DND-41 (cell line): ENCODE data around the gene BBS5.

ENCODE experiments used
- ATAC-seq: fragments of 200-7000 bp; cut with Tn5 transposase; 3 replicates; pipeline ENCODE4 v1.9.1; 2021; ENCODE audit warnings: low read depth; ENCODE audit not compliant: insufficient read depth
- DNase-seq: peaks from one replicate; pipeline ENCODE4 v3.0.0-alpha.2; 2020
- H2AFZ ChIP-seq: 2 replicates; pipeline ENCODE4 v1.6.0; 2012; ENCODE audit warnings: low read depth, low read length
- H3K27ac ChIP-seq: 2 replicates; pipeline ENCODE4 v1.5.1; 2012; ENCODE audit warnings: low read length, inconsistent platforms
- H3K27me3 ChIP-seq: fragments of 200-600 bp; sonication (generic); 2 replicates; pipeline ENCODE4 v1.6.0; 2012; ENCODE audit warnings: low read length, mild to moderate bottlenecking, inconsistent platforms; ENCODE audit not compliant: insufficient read depth, poor library complexity
- H3K36me3 ChIP-seq: 2 replicates; pipeline ENCODE4 v1.5.1; 2012; ENCODE audit warnings: low read length, inconsistent platforms; ENCODE audit not compliant: insufficient read depth
- H3K4me1 ChIP-seq: 2 replicates; pipeline ENCODE4 v1.5.1; 2012; ENCODE audit warnings: mild to moderate bottlenecking, low read length; ENCODE audit not compliant: insufficient read depth
- H3K4me2 ChIP-seq: 2 replicates; pipeline ENCODE4 v1.6.0; 2012; ENCODE audit warnings: mild to moderate bottlenecking, moderate library complexity, low read length, inconsistent platforms; ENCODE audit not compliant: insufficient read depth
- H3K4me3 ChIP-seq, 2 experiments: fragments of 200-600 bp in 1 of 2; shearing (Covaris generic) in 1 of 2; 2 replicates each; pipeline ENCODE4 v1.5.1; 2012 to 2016; ENCODE audit warnings: inconsistent platforms in 2 of 2, low read length in 2 of 2, mild to moderate bottlenecking in 2 of 2, low read depth in 1 of 2, moderate library complexity in 1 of 2
- H3K79me2 ChIP-seq: 2 replicates; pipeline ENCODE4 v1.6.0; 2012; ENCODE audit warnings: low read length, inconsistent platforms; ENCODE audit not compliant: insufficient read depth
- H3K9ac ChIP-seq: 2 replicates; pipeline ENCODE4 v1.6.0; 2012; ENCODE audit warnings: low read depth, mild to moderate bottlenecking, inconsistent platforms, low read length, moderate library complexity
- H3K9me3 ChIP-seq: 2 replicates; pipeline ENCODE4 v1.5.1; 2012; ENCODE audit warnings: low read length, moderate library complexity, mild to moderate bottlenecking, inconsistent platforms; ENCODE audit not compliant: insufficient read depth, severe bottlenecking
- H4K20me1 ChIP-seq: 2 replicates; pipeline ENCODE4 v1.6.0; 2012; ENCODE audit warnings: low read length; ENCODE audit not compliant: insufficient read depth
- CTCF ChIP-seq: IDR thresholded peaks from 2 replicates; pipeline ENCODE4 v1.5.1; 2012; ENCODE audit warnings: borderline replicate concordance, low read length, moderate library complexity, mild to moderate bottlenecking; ENCODE audit not compliant: poor library complexity, severe bottlenecking; ENCODE audit errors: extremely low read depth
- EZH2 ChIP-seq: IDR thresholded peaks from 3 replicates; pipeline ENCODE4 v1.6.1; 2012; ENCODE audit warnings: borderline replicate concordance, low read depth, mild to moderate bottlenecking, moderate library complexity, low read length, inconsistent platforms; ENCODE audit not compliant: severe bottlenecking

The BBS5 gene

DNA sequence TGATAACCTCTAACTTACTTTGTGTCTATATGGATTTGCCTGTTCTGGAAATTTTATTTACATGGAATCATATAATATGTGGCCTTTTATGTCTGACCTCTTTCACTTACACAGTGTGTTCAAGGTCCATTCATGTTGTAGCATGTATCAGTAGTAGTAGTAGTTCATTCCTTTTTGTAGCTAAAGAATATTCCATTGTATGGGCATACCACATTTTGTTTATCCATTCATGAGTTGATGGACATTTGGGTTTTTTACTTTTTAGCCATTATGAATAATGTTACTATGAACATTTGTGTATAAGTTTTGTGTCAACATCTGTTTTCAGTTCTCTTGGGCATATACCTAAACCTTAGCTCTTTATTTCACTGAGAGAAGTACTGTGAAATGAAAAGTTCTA, 11.5 kb downstream of the BBS5 start:
- Histone ChIP-seq H3K4me2 (no peak overlapping the region), H4K20me1 (no peaks in the 10 kb centered on the region), H3K27ac (no peak overlapping the region), H3K36me3 (no peaks in the 10 kb centered on the region), H2AFZ (no peak overlapping the region), H3K27me3 (no peaks in the 10 kb centered on the region), H3K4me3 (no peak overlapping the region), H3K79me2 (no peaks in the 10 kb centered on the region), H3K9me3 (no peaks in the 10 kb centered on the region), H3K9ac (no peak overlapping the region), H3K4me1 (no peaks in the 10 kb centered on the region)
- no peak for DNase-seq
- TF ChIP-seq CTCF (no peak), EZH2 (no peak)
- no peak for ATAC-seq

DNA sequence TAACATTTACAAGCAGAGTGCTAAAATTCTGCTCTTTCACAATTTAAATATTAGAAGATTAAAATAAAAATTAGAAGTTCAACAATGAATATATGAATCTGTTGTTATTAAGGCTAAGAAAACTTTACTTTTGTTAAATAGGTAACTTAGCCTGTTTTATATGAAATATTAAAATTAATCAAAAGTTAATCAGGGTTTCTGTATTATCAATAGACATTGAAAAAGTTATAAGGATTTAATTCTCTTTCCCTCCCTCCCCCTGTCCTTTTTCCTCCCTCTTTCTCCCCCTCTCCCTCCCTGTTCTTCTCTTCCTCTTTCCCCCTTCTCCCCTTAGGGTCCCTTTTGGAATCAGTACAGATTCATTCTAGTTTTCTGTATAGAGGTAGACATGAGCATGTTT, 12.1 kb downstream of the BBS5 start:
- no peaks in the 10 kb centered on the region for H4K20me1 ChIP-seq
- H3K27me3 ChIP-seq: no peaks in the 10 kb centered on the region
- no peaks in the 10 kb centered on the region for H3K4me1 ChIP-seq
- no peak overlapping the region for H2AFZ ChIP-seq
- H3K36me3 ChIP-seq: no peaks in the 10 kb centered on the region
- no peak overlapping the region for H3K9ac ChIP-seq
- TF ChIP-seq EZH2 (no peak), CTCF (no peak)
- no peak for DNase-seq
- H3K4me2 ChIP-seq: no peak overlapping the region
- H3K4me3 ChIP-seq: no peak overlapping the region
- ATAC-seq: no peak
- no peak overlapping the region for H3K27ac ChIP-seq
- H3K9me3 ChIP-seq: no peaks in the 10 kb centered on the region
- H3K79me2 ChIP-seq: no peaks in the 10 kb centered on the region

- Histone ChIP-seq H3K4me3 (no peak overlapping the region), H3K9me3 (no peaks in the 10 kb centered on the region), H3K79me2 (no peaks in the 10 kb centered on the region), H3K4me1 (no peaks in the 10 kb centered on the region), H3K27ac (no peak overlapping the region), H3K36me3 (no peaks in the 10 kb centered on the region), H4K20me1 (no peaks in the 10 kb centered on the region), H3K4me2 (no peak overlapping the region), H3K9ac (no peak overlapping the region), H3K27me3 (no peaks in the 10 kb centered on the region), H2AFZ (no peak overlapping the region)
- ATAC-seq (no peak), DNase-seq (no peak)
- TF ChIP-seq EZH2: no peak
- no peak for TF ChIP-seq CTCF
Observed at GRCh38 chr2:169493360-169493759, 14.1 kb downstream of the BBS5 start.
